DMS79 treated with DMSO at 0.1 percent for 48 hours (cell line): ENCODE data around the gene ROPN1L.
"Not testable (repeated sequence)": the region's sequence is repeated elsewhere in the genome, so short reads cannot be mapped to it uniquely, and the experiment has no call there.

Experiments
- DNase-seq: peaks from one replicate; lab custom pipeline; 2025; lab: John Stamatoyannopoulos, UW

Gene ROPN1L

DNA sequence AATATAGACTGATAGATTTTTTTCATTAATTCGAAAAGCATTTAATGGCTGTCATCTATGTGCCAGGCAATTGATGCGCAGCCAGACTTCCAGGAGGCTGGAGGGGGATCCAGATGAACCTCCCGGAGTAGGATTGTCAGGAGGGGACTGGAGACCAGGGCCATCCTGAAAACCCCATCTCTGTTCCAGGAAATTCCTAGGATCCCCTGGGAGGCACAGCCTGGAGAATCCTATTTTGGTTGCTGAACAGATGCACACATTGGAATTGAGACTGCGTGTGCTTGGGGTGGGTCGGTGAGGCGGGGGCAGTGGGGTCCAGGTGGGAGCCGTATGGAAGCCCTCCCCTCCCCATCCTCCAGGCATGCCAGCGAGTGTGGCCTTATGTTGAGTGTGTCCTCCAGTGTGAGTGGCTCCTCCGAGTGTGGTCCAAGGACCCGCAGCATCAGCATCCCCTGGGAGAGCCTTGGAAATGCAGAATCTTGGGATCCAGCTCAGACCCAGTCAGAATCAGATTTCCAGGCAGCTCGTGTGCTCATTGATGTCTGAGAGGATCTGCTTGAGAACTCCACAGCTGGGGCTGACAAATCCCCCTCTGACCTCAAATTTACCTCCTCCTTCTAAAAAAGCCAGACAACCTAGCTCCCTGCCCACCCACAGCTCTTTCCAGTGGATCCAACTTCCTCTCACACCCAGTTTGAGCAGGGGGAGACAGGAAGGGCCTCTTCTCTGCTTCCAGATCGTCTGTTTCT lies 38.7 kb downstream of the ROPN1L start:
- no peak for DNase-seq

GRCh38 chr5:10481241-10481935 lies 39.7 kb downstream of the ROPN1L start:
- DNase-seq: no peak

GRCh38 chr5:10482791-10483530 lies 41.3 kb downstream of the ROPN1L start:
- DNase-seq: no peak

DNA sequence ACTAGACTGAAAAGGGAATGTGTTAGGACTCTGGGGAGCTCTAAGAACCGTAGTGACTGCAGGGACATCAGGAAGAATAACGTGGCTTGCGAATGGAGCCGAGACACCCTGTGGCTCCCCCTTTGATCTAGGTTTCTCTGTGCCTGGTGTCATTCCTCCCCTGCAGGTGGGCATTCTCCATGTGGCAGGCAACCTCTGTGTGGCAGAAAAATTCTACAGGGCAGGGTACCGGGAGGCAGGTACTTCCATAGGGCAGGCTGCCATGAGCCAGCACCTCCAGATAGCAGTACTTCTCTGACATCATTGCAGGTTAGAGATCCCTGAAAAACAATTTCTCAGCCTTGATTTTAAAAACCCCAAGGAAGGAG lies 43.1 kb downstream of the ROPN1L start:
- DNase-seq: no peak

DNA sequence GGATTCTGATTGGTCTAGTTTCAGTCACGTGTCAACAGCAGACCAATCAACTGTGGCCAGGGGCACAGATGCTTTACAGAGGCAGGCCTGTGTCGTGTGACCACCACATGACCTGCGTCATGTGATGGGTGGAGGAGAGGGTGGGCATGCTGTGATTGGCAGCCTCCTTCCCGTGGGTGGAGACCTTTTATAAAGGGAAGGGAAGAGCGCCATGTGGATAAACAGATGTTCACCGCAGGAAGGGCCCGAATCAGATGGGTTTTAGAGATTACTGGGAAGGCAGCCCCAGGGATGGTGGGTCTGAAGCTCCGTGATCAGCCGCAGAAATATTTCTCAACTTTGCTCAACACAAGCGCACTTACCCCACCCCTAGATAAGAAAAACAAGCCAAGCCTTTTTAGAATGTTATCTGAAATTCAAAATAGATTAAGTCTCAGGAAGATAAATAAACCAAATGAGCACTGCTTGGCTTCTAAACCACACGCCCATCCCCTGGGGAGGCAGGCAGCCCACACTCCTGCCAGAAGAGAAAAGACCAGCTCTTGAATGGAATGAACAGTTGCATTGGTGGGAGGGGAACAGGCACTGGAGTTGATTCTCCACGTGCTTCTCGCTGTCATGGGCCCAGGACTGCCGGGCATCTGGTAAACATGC lies 43.6 kb downstream of the ROPN1L start:
- no peak for DNase-seq

GRCh38 chr5:10485897-10486296 lies 44.2 kb downstream of the ROPN1L start:
- DNase-seq: no peak

GRCh38 chr5:10486511-10487344 lies 45.0 kb downstream of the ROPN1L start:
- no peak for DNase-seq

- no peak for DNase-seq
Measured at GRCh38 chr5:10488144-10488543, 46.5 kb downstream of the ROPN1L start.

GRCh38 chr5:10489810-10490426 lies 48.2 kb downstream of the ROPN1L start:
- DNase-seq: no peak

- peak; percentile 25 for DNase-seq
Measured at GRCh38 chr5:10490927-10491672, 49.4 kb downstream of the ROPN1L start.

DNA sequence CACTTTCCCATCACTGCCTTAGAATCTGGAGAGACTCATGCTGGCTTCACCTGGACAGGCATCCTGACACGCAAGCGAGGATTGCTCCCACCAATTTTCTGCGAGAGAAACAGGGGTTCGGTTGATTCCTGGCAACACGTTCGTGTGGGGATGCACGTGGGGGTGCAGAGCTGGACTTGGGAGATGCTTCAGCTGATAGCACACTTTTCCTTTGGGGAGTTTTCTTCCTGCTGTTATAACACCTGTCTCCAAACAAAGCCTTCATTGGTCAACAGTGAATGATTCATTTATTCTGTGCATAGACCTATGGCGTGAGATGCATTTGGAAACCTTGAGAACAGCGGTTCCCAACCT lies 50.0 kb downstream of the ROPN1L start:
- DNase-seq: no peak

GRCh38 chr5:10493884-10494283 lies 52.2 kb downstream of the ROPN1L start:
- no peak for DNase-seq

DNA sequence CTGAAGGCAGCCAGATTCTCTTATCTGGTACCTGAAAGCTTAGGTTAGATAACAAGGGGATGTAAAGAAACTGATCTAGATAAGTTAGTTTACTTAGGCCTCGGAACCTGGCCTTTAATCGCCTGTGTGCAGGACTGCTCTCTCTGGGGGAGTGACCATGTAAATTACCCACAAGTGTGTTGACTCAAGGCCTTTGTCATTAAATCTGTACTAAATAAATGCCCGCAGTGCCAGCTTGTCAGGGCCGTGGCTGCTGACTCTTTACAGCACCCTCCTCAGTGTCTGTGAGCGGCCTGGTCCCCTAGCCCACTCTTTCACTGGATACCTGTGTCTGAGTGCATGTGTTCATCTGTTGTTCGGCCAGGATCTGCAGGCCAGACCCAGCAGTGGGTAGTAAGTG lies 52.8 kb downstream of the ROPN1L start:
- DNase-seq: not testable (repeated sequence)

GRCh38 chr5:10497554-10497953 lies 55.9 kb downstream of the ROPN1L start:
- no peak for DNase-seq

DNA sequence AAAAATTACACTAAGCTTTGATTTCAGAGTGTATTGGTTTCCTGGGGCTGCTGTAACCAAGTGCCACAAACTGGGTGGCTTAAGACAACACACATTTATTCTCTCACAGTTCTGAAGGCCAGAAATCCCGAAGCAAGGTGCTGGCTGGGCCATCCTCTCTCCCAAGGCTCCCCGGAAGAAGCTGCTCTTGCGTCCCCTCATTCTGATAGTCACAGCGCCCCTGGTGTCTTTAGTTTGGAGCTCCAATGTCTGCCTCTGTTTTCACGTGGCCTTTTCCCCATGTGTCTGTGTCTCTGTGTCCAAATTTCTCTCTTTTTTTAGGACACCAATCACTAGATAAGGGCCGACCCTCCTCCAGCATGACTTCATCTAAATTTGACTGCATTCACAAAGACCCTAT lies 56.7 kb downstream of the ROPN1L start:
- no peak for DNase-seq

- no peak for DNase-seq
Measured at GRCh38 chr5:10499066-10499465, 57.4 kb downstream of the ROPN1L start.

- DNase-seq: no peak
Measured at GRCh38 chr5:10499776-10500175, 58.1 kb downstream of the ROPN1L start.

GRCh38 chr5:10500669-10501068 lies 59.0 kb downstream of the ROPN1L start:
- no peak for DNase-seq

DNA sequence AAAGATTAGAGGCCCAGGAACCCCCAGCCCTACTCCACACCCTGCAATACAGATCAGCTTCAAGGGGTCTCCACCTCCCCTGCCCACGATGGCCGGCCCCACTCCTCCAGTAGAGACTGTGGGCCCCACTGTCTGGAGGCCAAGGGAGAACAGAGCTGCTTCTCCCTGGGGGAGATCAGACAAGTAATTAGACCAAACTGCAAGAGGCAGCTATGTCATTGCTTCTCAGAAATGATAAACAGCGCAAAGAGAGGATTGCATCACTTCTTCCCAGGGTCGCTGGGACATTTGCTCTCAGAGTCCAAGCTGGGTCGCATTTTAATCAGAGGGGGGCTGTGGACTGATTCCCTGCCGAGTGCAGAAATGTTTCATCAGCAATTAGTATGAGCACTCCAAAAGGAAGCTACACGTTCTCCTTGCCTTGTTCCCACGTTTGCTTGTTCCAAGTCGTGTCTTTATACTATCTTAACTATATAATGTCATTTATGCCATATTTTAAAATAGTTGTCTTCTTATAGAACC lies 59.9 kb downstream of the ROPN1L start:
- no peak for DNase-seq

- no peak for DNase-seq
Measured at GRCh38 chr5:10502130-10502529, 60.5 kb downstream of the ROPN1L start.
